AG08395 (cell line): Measurements from ENCODE around the gene HTT-AS.
A peak's percentile ranks its signal among the peaks of the same experiment; 100 is the strongest.
"Not testable (repeated sequence)": the region's sequence is repeated elsewhere in the genome, so short reads cannot be mapped to it uniquely, and the experiment has no call there.

ENCODE experiments used
- DNase-seq: peaks from one replicate; pipeline ENCODE4 v3.0.0; 2012; ENCODE audit warnings: mixed read lengths, low spot score

Gene HTT-AS

GRCh38 chr4:3074078-3074845 is at the start of gene HTT-AS, which contains the start of gene HTT:
Gene HTT-AS, minus strand, starts transcription at chr4:3074538.
Gene HTT, plus strand, starts transcription at chr4:3074681. Its CDS starts 145 bp downstream, at chr4:3074826.
- peak; percentile 99 for DNase-seq

- DNase-seq, result no peak
These were observed 48.9 kb upstream of the HTT-AS start for GRCh38 chr4:3123181-3123671.

DNA sequence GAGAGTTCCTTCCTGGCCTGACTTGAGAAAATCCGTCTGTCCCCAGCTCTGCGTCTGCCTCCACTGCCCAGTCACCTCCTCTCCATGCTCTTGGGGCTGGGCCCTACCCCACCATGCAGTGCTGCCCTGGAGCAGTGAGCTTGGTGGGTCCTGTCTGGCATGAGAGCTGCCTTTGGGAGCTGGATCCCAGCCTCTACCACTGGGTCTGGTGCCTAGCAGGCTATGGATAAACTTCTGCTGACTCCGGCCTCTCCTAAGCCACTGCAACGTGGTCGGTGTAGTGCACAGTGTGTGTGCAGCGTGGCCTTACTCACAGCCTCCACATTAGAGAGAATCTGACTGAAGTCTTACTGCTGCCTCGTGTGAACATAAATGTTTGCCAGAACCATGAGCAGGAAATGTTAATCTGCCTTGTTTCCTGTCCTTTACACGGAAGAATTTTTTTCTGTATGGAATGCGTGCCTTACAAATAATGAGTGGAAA is 47.8 kb upstream of the HTT-AS start:
- DNase-seq, result peak; percentile 60

DNA sequence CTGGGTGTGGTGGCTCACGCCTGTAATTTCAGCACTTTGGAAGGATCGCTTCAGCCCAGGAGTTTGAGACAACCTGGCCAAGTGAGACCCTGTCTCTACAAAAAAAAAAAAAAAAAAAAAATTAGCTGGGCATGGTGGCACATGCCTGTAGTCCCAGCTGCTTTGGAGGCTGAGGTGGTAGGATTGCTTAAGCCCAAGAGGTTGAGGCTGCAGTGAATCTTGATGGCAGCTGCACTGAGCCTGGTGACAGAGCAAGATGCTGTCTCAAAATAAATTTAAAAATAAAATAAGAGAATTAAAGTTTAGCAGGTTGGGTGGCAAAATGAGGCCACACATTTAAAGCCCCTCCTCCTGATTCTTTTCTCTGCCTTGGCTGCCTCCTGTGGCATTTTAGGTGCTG is 47.3 kb upstream of the HTT-AS start:
- DNase-seq, result no peak

GRCh38 chr4:3121110-3121509 is 46.8 kb upstream of the HTT-AS start:
- no peak for DNase-seq

- DNase-seq, result no peak
These were observed 45.1 kb upstream of the HTT-AS start for GRCh38 chr4:3119464-3119863.

GRCh38 chr4:3118312-3118711 is 44.0 kb upstream of the HTT-AS start:
- no peak for DNase-seq

DNA sequence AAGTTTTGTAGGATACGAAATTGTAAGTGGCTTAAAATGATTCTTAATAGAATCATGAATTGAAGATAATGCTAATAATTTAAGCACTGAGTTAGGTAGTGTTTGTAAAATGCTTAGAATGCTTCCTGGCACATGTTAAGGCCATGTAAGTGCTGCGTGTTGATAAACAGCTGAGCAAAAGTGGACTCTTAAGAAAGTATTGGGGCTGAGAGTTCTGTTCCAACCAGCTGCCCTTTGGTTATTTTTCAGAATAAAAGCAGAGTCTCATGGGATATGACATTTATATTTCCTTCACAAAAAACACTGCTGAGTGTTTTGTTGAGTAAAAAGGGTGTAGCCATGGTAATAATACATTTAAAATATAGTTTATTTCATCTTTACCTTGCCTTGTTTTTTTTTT is 42.6 kb upstream of the HTT-AS start:
- DNase-seq, result no peak

DNA sequence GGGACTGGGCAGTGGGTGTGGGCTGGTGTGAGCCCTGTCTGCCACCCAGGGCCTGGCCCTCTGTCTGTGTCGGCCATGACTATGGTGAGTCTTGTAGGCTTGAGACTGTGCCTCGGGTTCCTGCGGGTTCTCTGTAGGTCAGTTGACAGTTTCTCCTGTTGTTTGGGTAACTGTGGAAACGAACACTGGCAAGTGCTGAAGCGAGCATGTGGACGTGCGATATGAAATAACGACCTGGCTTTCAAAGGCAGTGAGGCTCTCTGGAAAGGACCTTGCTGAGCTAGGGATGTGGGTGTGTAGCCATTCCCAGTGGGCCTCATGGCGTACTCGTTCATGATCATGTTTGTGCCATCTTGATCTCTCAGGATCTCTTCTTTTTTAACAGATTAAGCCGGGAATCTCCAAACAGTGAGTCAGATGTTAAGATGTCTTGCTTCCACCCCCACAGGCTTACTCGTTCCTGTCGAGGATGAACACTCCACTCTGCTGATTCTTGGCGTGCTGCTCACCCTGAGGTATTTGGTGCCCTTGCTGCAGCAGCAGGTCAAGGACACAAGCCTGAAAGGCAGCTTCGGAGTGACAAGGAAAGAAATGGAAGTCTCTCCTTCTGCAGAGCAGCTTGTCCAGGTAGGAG is 41.4 kb upstream of the HTT-AS start:
- DNase-seq, result peak; percentile 34

GRCh38 chr4:3114377-3114776 is 40.0 kb upstream of the HTT-AS start:
- DNase-seq, result no peak

GRCh38 chr4:3112609-3113469 is 38.5 kb upstream of the HTT-AS start:
- DNase-seq, result no peak

DNA sequence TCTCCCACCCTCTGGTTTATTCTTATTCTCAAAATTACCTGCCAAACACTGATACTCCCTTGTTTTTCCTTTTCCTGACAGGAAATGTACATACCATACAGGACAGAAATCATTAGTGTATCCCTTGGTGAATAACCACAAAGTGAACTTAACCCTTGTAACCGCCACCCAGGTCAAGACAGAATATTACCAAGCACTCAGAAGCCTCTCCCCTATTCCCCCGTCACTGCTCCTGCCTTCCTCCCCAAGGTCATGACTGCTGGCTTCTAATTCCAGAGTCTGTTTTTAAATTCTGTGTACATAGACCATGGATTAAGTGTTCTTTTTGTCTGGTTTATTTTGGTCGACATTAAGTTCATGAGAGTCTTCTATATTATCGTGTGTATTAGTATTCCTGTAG is 37.9 kb upstream of the HTT-AS start:
- no peak for DNase-seq

DNA sequence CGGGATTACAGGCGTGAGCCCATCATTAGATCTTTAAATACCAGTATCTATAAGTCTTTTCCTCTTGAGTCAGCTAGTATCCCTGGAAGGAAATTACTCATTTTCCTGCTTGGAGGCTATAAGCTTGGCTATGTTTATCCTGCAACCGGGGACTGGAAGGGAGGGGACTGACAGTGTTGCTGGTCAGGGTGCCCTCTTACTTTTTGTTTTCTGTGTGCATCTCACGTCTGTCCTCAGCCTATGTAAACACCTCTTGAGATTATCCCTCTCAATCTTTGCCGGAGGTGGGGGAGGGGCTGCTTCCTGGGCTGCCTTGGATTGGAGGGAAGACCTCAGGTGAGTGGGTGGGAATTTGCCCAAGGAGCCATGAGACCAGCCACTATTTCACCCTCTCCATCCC is 37.1 kb upstream of the HTT-AS start:
- no peak for DNase-seq

- DNase-seq, result no peak
These were observed 33.9 kb upstream of the HTT-AS start for GRCh38 chr4:3108211-3108610.

DNA sequence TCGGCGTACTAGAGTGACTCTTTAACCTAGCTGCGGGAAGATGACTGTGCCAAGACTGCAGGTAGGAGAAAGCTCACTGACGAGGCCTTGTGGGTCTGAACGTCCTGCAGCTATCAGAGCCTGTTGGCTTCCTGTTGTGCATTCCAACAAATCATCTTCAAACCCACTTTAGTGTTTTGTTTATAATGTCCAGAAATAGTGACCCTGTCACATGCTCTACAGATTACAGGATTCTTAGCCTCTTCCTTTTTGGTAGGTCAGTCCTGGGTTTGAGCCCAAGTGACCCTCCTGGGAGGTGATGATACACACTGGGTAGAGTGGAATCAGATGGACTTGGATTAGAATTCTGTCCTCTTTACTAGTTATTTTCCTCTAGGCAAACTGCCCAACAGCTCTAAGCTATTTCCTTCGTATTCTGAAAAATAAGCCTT is 33.4 kb upstream of the HTT-AS start:
- peak; percentile 63 for DNase-seq

DNA sequence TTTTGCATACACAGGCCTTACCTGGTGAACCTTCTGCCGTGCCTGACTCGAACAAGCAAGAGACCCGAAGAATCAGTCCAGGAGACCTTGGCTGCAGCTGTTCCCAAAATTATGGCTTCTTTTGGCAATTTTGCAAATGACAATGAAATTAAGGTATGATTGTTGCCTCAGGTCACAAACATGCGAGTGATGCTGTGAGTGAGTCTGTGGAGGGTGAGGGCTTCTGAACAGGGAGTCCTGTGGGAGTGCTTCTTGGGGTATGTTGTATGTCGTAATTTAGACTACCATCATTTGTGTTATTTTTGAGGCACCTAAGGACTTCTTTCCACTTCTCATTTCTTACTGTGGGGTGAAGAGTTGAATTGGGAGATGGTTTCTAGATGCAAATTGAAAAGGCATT is 32.9 kb upstream of the HTT-AS start:
- DNase-seq, result no peak

GRCh38 chr4:3106339-3107186 is 32.2 kb upstream of the HTT-AS start:
- peak; percentile 97 for DNase-seq

DNA sequence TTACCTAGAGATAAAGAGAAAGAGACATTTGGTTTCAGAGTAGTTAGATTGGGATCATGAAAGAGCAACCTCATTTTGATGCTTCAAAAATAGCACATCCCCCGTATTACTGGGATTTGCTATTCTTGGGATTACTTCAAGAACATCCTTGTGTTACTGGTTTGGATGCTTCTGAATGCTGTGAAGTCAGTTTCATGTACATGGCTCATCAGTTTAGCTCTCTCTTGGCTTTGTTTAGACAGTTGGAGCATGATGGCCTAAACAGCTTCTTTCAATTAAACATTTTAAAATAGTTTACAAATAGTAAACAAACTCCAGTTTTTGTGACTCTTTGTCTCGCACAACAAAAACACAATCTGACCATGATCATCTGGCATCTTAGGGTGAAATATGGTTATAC is 24.0 kb upstream of the HTT-AS start:
- peak; percentile 48 for DNase-seq

GRCh38 chr4:3096202-3096601 is 21.9 kb upstream of the HTT-AS start:
- DNase-seq, result no peak

GRCh38 chr4:3094701-3095100 is 20.4 kb upstream of the HTT-AS start:
- DNase-seq, result not testable (repeated sequence)

- DNase-seq, result no peak
These were observed 17.1 kb upstream of the HTT-AS start for GRCh38 chr4:3091464-3091863.
